HepG2 (cell line): ENCODE results near the gene ZC3H4. TPM values are rescaled to one million over a fixed set of nuclear protein-coding genes. Genes with fewer than 3 reads are reported as not detected.

Experiments used
- ATAC-seq: fragments of 200-7000 bp; cut with Tn5 transposase; 3 replicates; pipeline ENCODE4 v1.9.1; 2020; ENCODE audit warnings: mild to moderate bottlenecking, moderate library complexity
- BruUV-seq: library from RNA; stranded (reverse); fragments of 400-500 nt; replicated peaks from 2 replicates; lab custom pipeline; 2021; lab: Mats Ljungman, UMichigan
- CTCF ChIA-PET: fragments of 300-600 bp; formaldehyde crosslinking; extraction: SDS; loops from one replicate; lab custom pipeline; 2021; ENCODE audit warnings: low total read pairs, inconsistent platforms, low intra/inter-chr PET ratio; lab: Yijun Ruan, JAX
- POLR2A ChIA-PET: fragments of 350-600 bp; sonication (Branson Sonifier 250); formaldehyde crosslinking; loops from one replicate; lab custom pipeline; 2020; ENCODE audit warnings: antibody characterized with exemption, inconsistent platforms; lab: Yijun Ruan, JAX
- DNase-seq: peaks from one replicate; pipeline ENCODE4 v3.0.0-alpha.2; 2015; ENCODE audit warnings: low spot score
- FAIRE-seq: peaks from 3 replicates; lab custom pipeline; 2011; peaks lifted over from hg19 to GRCh38; lab: Jason Lieb, UNC
- H2AFZ ChIP-seq: one replicate; pipeline ENCODE4 v1.6.1; 2011; ENCODE audit warnings: low read length, inconsistent platforms
- H3K27ac ChIP-seq: fragments of 300-600 bp; 3 replicates; pipeline ENCODE4 v1.8.0; 2011; ENCODE audit warnings: mixed run types, mild to moderate bottlenecking, mixed read lengths, low read length, inconsistent platforms; ENCODE audit not compliant: insufficient read depth; ENCODE audit errors: extremely low read length
- H3K27me3 ChIP-seq, 2 experiments: fragments of 200-600 bp in 1 of 2; 2 replicates in 1 of 2; 3 replicates in 1 of 2; pipeline versions ENCODE4 v1.6.0 to v1.8.0; 2011; ENCODE audit warnings: low read length in 2 of 2, mild to moderate bottlenecking in 2 of 2, moderate library complexity in 2 of 2, inconsistent platforms in 1 of 2; ENCODE audit not compliant: insufficient read depth in 2 of 2, control insufficient read depth in 1 of 2
- H3K36me3 ChIP-seq, 2 experiments: fragments of 200-600 bp in 1 of 2; replicated peaks in 1 of 2; 2 replicates in 1 of 2; 3 replicates in 1 of 2; pipeline versions ENCODE4 v1.5.1 to v1.8.0; 2011; ENCODE audit warnings: low read length in 2 of 2, inconsistent platforms in 1 of 2; ENCODE audit not compliant: insufficient read depth in 2 of 2, control insufficient read depth in 1 of 2
- H3K4me1 ChIP-seq: 2 replicates; pipeline ENCODE4 v1.5.1; 2012; ENCODE audit warnings: low read length, inconsistent platforms; ENCODE audit not compliant: insufficient read depth
- H3K4me2 ChIP-seq: 2 replicates; pipeline ENCODE4 v1.6.0; 2011; ENCODE audit warnings: low read depth, low read length, inconsistent platforms
- H3K4me3 ChIP-seq, 3 experiments: fragments of 200-600 bp in 1 of 3; sonication (generic), shearing (Covaris generic) in 1 of 3; replicated peaks in 1 of 3; 2 replicates each; pipeline ENCODE4 v1.5.1; 2011 to 2016; ENCODE audit warnings: low read length in 3 of 3, inconsistent platforms in 2 of 3, low read depth in 2 of 3, mild to moderate bottlenecking in 2 of 3, control low read depth in 1 of 3, mixed read lengths in 1 of 3; ENCODE audit not compliant: insufficient read depth in 1 of 3
- H3K79me2 ChIP-seq: one replicate; pipeline ENCODE4 v1.6.1; 2011; ENCODE audit warnings: low read length, inconsistent platforms; ENCODE audit not compliant: insufficient read depth
- H3K9ac ChIP-seq: 2 replicates; pipeline ENCODE4 v1.6.0; 2011; ENCODE audit warnings: mild to moderate bottlenecking, low read depth, low read length, inconsistent platforms; ENCODE audit not compliant: insufficient read depth
- H3K9me3 ChIP-seq: 2 replicates; pipeline ENCODE4 v1.5.1; 2012; ENCODE audit warnings: mild to moderate bottlenecking, low read length
- H4K20me1 ChIP-seq: 2 replicates; pipeline ENCODE4 v1.6.0; 2011; ENCODE audit warnings: inconsistent platforms, mild to moderate bottlenecking, low read length, moderate library complexity; ENCODE audit not compliant: insufficient read depth
- ATF2 ChIP-seq: sonication (generic); formaldehyde crosslinking; IDR thresholded peaks from 2 replicates; pipeline ENCODE4 v1.4.0; 2020; ENCODE audit warnings: missing genetic modification reagents
- ATF5 ChIP-seq: sonication (generic); formaldehyde crosslinking; IDR thresholded peaks from 2 replicates; pipeline ENCODE4 v1.4.0; 2020; ENCODE audit warnings: mild to moderate bottlenecking, low read depth, missing genetic modification reagents
- HNF4A ChIP-seq: sonication (generic); formaldehyde crosslinking; IDR thresholded peaks from 2 replicates; pipeline ENCODE4 v1.4.0; 2020; ENCODE audit warnings: missing genetic modification reagents
- KDM5B ChIP-seq: sonication (generic); formaldehyde crosslinking; IDR thresholded peaks from 2 replicates; pipeline ENCODE4 v1.4.0; 2020; ENCODE audit warnings: missing genetic modification reagents, mild to moderate bottlenecking, borderline replicate concordance
- NCOR1 ChIP-seq: fragments of 200-600 bp; sonication (generic); IDR thresholded peaks from 2 replicates; pipeline ENCODE4 v1.7.0; 2017; ENCODE audit warnings: antibody characterized with exemption, low read length, borderline replicate concordance
- NRL ChIP-seq: sonication (generic); formaldehyde crosslinking; IDR thresholded peaks from 2 replicates; pipeline ENCODE4 v1.5.0; 2020; ENCODE audit warnings: missing genetic modification reagents, mild to moderate bottlenecking, moderate library complexity, borderline replicate concordance
- ZNF552 ChIP-seq: sonication (generic); formaldehyde crosslinking; IDR thresholded peaks from 2 replicates; pipeline ENCODE4 v1.9.0; 2022; ENCODE audit warnings: missing genetic modification reagents, mild to moderate bottlenecking, borderline replicate concordance
- ZNF563 ChIP-seq: sonication (generic); formaldehyde crosslinking; IDR thresholded peaks from 2 replicates; pipeline ENCODE4 v1.8.0; 2022; ENCODE audit warnings: mild to moderate bottlenecking, moderate library complexity, missing genetic modification reagents
- ZNF672 ChIP-seq: sonication (generic); formaldehyde crosslinking; IDR thresholded peaks from 2 replicates; pipeline ENCODE4 v1.8.1; 2022; ENCODE audit warnings: missing genetic modification reagents
- WGBS: methylation state at CpG from one replicate; pipeline ENCODE4 v1.1.6; 2017; ENCODE audit warnings: low lambda C conversion rate; 5-methylcytosine and 5-hydroxymethylcytosine counted together
- in situ Hi-C: cut with HindIII; loops from 2 replicates; pipeline ENCODE4 v1.10.0; 2017; ENCODE audit warnings: low pct_unique_long_range_greater_than_20kb; ENCODE audit not compliant: extremely low pct_ligation_motif_present
- intact Hi-C: fragments of 100-400 bp; cut with micrococcal nuclease; formaldehyde crosslinking; loops from one replicate; pipeline ENCODE4 v1.10.0; 2022; ENCODE audit not compliant: unreplicated experiment
- polyA plus RNA-seq, 8 experiments: library from polyadenylated mRNA; depleted of rRNA in 3 of 8; stranded (reverse) in 7 of 8; unstranded in 1 of 8; fragments of >200 nt; fragmentation: Illumina TruSeq in 4 of 8; extraction: Trizol in 4 of 8; gene quantifications; 2 replicates each; pipeline versions ENCODE4 v1.2.1 to v1.2.3, GENCODE V29; 2011 to 2016; ENCODE audit warnings: low read depth in 4 of 8, missing spikeins in 1 of 8, mixed read lengths in 1 of 8; ENCODE audit not compliant: insufficient read depth in 1 of 8
- total RNA-seq, 5 experiments: library from RNA; depleted of rRNA; stranded (reverse); fragments of >200 nt; fragmentation: Illumina TruSeq; extraction: Trizol; gene quantifications; 2 replicates each; pipeline ENCODE4 v1.2.3, GENCODE V29; 2016; ENCODE audit warnings: low read depth in 1 of 5
- TF ChIP-seq, protein P1 (sequence below): sonication (generic); formaldehyde crosslinking; IDR thresholded peaks from 2 replicates; pipeline ENCODE4 v1.4.0; 2020; ENCODE audit warnings: missing genetic modification reagents
- TF ChIP-seq, protein P2 (sequence below): sonication (generic); formaldehyde crosslinking; IDR thresholded peaks from 2 replicates; pipeline ENCODE4 v1.5.1; 2020; ENCODE audit warnings: mild to moderate bottlenecking, missing genetic modification reagents, moderate library complexity
- TF ChIP-seq, protein P3 (sequence below): sonication (generic); formaldehyde crosslinking; IDR thresholded peaks from 2 replicates; pipeline ENCODE4 v1.4.0; 2020; ENCODE audit warnings: mild to moderate bottlenecking, missing genetic modification reagents, borderline replicate concordance

Gene ZC3H4
- total and polyA plus RNA-seq, 2 of the 13 experiments (the other 11 are each of a cell fraction or from before 2014, with no cell fraction given): 1.8 to 10.7 TPM

DNA sequence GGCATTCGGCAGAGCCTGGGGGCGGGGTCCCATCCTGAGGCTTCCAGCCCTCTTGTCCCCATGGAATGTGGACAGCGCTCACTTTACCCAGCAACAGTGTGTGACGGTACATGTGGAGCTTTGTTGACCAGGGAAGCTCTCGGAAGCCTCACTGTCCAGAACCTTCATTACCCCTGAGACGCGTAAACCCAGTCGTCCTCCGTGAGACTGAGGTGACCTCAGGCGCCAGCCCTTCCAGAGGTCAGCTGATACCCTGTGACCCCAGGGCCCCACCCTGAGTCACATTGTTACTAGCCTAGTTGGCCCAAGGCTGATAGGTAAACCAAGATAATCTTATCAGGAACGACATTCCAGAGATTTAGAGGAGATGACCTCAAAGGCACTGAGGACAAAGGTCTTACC lies 55.0 kb downstream of the ZC3H4 start:
- Histone ChIP-seq H3K79me2 (no peaks in the 10 kb centered on the region), H3K36me3 (no peaks in the 10 kb centered on the region), H3K27me3 (no peaks in the 10 kb centered on the region), H3K9ac (peak overlapping the region; percentile 37; the same call in 1 of the 2 replicates), H3K4me3 (peak overlapping the region; percentile 19 to 51 (median 42); a peak in 5 of 6 replicates), H2AFZ (no peak overlapping the region), H3K4me2 (peak overlapping the region; percentile 84), H3K27ac (peak overlapping the region; percentile 61), H3K9me3 (no peaks in the 10 kb centered on the region), H4K20me1 (no peaks in the 10 kb centered on the region), H3K4me1 (peaks cover 40% of the 10 kb centered on the region)
- no TSS peak for BruUV-seq
- in situ Hi-C loops: no loop called here
- ChIA-PET POLR2A (interaction anchor here (0.9 to 4.6 kb wide), 9 partner anchors 9 to 198 kb away, joined by 3 to 24 read pairs (median 6); partner anchors contain the start of genes CCDC9, TMEM160 and ZC3H4), CTCF (no interaction called here)
- no peak for FAIRE-seq
- WGBS: 2% methylated on average over 3 of the region's 11 CpGs
- peak; percentile 89 for ATAC-seq
- peak; percentile 79 for DNase-seq
- intact Hi-C loops: no loop called here
- TF ChIP-seq NRL (CRISPR knock-in tag): no peak
- no peak for TF ChIP-seq KDM5B (CRISPR knock-in tag)
- peak; percentile 34; the same call in 1 of the 2 replicates for TF ChIP-seq NCOR1
- TF ChIP-seq, protein P1, sequence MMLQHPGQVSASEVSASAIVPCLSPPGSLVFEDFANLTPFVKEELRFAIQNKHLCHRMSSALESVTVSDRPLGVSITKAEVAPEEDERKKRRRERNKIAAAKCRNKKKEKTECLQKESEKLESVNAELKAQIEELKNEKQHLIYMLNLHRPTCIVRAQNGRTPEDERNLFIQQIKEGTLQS (CRISPR knock-in tag): peak; percentile 57; the same call in 1 of the 2 replicates
- TF ChIP-seq, protein P2, sequence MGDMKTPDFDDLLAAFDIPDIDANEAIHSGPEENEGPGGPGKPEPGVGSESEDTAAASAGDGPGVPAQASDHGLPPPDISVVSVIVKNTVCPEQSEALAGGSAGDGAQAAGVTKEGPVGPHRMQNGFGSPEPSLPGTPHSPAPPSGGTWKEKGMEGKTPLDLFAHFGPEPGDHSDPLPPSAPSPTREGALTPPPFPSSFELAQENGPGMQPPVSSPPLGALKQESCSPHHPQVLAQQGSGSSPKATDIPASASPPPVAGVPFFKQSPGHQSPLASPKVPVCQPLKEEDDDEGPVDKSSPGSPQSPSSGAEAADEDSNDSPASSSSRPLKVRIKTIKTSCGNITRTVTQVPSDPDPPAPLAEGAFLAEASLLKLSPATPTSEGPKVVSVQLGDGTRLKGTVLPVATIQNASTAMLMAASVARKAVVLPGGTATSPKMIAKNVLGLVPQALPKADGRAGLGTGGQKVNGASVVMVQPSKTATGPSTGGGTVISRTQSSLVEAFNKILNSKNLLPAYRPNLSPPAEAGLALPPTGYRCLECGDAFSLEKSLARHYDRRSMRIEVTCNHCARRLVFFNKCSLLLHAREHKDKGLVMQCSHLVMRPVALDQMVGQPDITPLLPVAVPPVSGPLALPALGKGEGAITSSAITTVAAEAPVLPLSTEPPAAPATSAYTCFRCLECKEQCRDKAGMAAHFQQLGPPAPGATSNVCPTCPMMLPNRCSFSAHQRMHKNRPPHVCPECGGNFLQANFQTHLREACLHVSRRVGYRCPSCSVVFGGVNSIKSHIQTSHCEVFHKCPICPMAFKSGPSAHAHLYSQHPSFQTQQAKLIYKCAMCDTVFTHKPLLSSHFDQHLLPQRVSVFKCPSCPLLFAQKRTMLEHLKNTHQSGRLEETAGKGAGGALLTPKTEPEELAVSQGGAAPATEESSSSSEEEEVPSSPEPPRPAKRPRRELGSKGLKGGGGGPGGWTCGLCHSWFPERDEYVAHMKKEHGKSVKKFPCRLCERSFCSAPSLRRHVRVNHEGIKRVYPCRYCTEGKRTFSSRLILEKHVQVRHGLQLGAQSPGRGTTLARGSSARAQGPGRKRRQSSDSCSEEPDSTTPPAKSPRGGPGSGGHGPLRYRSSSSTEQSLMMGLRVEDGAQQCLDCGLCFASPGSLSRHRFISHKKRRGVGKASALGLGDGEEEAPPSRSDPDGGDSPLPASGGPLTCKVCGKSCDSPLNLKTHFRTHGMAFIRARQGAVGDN (CRISPR knock-in tag): peak; percentile 57
- no peak for TF ChIP-seq ZNF552
- TF ChIP-seq ATF2: peak; percentile 45; the same call in 1 of the 2 replicates
- TF ChIP-seq ATF5 (CRISPR knock-in tag): no peak
- TF ChIP-seq HNF4A (CRISPR knock-in tag): peak; percentile 71
- TF ChIP-seq ZNF563 (CRISPR knock-in tag): no peak
- TF ChIP-seq, protein P3, sequence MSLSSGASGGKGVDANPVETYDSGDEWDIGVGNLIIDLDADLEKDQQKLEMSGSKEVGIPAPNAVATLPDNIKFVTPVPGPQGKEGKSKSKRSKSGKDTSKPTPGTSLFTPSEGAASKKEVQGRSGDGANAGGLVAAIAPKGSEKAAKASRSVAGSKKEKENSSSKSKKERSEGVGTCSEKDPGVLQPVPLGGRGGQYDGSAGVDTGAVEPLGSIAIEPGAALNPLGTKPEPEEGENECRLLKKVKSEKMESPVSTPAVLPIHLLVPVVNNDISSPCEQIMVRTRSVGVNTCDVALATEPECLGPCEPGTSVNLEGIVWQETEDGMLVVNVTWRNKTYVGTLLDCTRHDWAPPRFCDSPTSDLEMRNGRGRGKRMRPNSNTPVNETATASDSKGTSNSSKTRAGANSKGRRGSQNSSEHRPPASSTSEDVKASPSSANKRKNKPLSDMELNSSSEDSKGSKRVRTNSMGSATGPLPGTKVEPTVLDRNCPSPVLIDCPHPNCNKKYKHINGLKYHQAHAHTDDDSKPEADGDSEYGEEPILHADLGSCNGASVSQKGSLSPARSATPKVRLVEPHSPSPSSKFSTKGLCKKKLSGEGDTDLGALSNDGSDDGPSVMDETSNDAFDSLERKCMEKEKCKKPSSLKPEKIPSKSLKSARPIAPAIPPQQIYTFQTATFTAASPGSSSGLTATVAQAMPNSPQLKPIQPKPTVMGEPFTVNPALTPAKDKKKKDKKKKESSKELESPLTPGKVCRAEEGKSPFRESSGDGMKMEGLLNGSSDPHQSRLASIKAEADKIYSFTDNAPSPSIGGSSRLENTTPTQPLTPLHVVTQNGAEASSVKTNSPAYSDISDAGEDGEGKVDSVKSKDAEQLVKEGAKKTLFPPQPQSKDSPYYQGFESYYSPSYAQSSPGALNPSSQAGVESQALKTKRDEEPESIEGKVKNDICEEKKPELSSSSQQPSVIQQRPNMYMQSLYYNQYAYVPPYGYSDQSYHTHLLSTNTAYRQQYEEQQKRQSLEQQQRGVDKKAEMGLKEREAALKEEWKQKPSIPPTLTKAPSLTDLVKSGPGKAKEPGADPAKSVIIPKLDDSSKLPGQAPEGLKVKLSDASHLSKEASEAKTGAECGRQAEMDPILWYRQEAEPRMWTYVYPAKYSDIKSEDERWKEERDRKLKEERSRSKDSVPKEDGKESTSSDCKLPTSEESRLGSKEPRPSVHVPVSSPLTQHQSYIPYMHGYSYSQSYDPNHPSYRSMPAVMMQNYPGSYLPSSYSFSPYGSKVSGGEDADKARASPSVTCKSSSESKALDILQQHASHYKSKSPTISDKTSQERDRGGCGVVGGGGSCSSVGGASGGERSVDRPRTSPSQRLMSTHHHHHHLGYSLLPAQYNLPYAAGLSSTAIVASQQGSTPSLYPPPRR (CRISPR knock-in tag): peak; percentile 24; the same call in 1 of the 2 replicates
- no peak for TF ChIP-seq ZNF672
